ENCODE data around the gene LRIG2.
"Not testable (repeated sequence)": the region's sequence is repeated elsewhere in the genome, so short reads cannot be mapped to it uniquely, and the experiment has no call there.

LRIG2 gene

DNA sequence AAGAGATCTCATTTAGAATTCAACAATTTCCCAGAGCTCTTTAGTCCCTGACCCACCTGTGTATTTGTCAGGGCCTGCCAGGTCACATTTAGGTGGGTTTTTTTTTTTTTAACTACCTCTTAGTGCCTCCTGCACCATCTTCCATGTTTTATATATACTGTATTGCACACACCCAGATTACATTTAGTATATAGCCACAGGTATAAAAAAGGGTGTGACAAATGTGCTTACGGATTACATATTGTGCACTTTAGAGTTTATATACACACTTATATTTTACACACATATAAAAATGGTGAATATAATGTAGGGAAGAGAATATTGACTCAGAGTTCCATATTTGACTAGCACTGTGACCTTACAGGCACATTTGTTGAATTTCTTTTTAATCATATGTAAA, 17.4 kb upstream of the LRIG2 start:
- H2BK120ac ChIP-seq (ENCODE audit: low read depth, low read length), result no peak overlapping the region
- no peak overlapping the region for H3K27ac ChIP-seq (replicated peaks; ENCODE audit: low read length)
- no peaks in the 10 kb centered on the region for H3K36me3 ChIP-seq (replicated peaks in 1 of 2; ENCODE audit: control insufficient read depth in 2 of 2, insufficient read depth in 2 of 2, low read length in 2 of 2)
- DNase-seq (ENCODE audit: low spot score), result no peak
- H2AFZ ChIP-seq (ENCODE audit: low read length), result no peak overlapping the region
- H3K4me2 ChIP-seq (ENCODE audit: insufficient read depth, low read length, poor library complexity, severe bottlenecking), result no peak overlapping the region
- H3K23ac ChIP-seq (ENCODE audit: low read depth, low read length, poor library complexity), result no peak overlapping the region
- no peak overlapping the region for H2BK12ac ChIP-seq (ENCODE audit: low read length)
- no peak overlapping the region for H2AK5ac ChIP-seq (ENCODE audit: low read depth, low read length)
- no peak overlapping the region for H3K4ac ChIP-seq (ENCODE audit: low read length)
- no peak overlapping the region for H2BK15ac ChIP-seq (ENCODE audit: low read length)
- H3K14ac ChIP-seq (ENCODE audit: low read length), result no peak overlapping the region
- H3K9me3 ChIP-seq (replicated peaks in 1 of 2; ENCODE audit: control insufficient read depth in 2 of 2, insufficient read depth in 1 of 2, low read depth in 1 of 2, low read length in 2 of 2), result no peaks in the 10 kb centered on the region
- no peaks in the 10 kb centered on the region for H3K79me1 ChIP-seq (ENCODE audit: low read depth, low read length)
- H3K9ac ChIP-seq (ENCODE audit: low read depth, low read length, poor library complexity), result no peak overlapping the region
- H3K18ac ChIP-seq (ENCODE audit: low read length), result no peak overlapping the region
- no peak overlapping the region for H4K91ac ChIP-seq (ENCODE audit: low read depth, low read length, poor library complexity)
- no peak overlapping the region for H4K8ac ChIP-seq (ENCODE audit: low read depth, low read length)
- peaks cover 16 to 27% of the 10 kb centered on the region in 2 donors for H3K4me1 ChIP-seq (ENCODE audit: control insufficient read depth in 2 of 2, insufficient read depth in 1 of 2, low read depth in 1 of 2, low read length in 2 of 2)
- no CpG with 5 or more reads among the region's 1 CpG for WGBS, 2 donors (ENCODE audit: extremely low coverage in 2 of 2, insufficient read length in 2 of 2, insufficient replicate concordance in 1 of 2)
- no peaks in the 10 kb centered on the region for H3K27me3 ChIP-seq (ENCODE audit: control insufficient read depth in 3 of 3, insufficient read depth in 3 of 3, low read depth in 1 of 3, low read length in 3 of 3)
- no peak overlapping the region for H2BK5ac ChIP-seq (ENCODE audit: low read length)
- H3K4me3 ChIP-seq (ENCODE audit: low read length in 2 of 2), result no peak overlapping the region

DNA sequence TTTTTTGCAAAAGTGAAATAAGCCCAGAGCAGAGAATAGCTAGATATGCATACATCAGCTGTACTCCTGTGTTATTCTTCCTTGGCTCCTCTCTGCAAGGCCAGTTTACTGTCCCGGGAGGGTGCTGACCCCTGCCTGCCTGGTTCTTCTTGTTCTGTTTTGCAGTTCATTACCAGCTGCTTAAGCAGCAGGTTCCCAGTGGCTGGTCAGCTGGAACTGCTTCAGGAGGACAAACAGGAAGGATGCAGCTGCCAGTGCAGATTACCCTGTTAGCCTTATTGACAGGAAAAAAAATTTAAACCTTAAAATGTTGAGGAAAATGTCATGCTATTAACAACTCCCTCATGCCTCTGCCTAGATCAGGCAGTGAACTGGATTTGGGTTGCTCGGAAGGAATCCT, 16.0 kb upstream of the LRIG2 start:
- peak overlapping the region; percentile 50 for H2AFZ ChIP-seq (ENCODE audit: low read length)
- H2BK120ac ChIP-seq (ENCODE audit: low read depth, low read length), result no peak overlapping the region
- no peak overlapping the region for H2BK5ac ChIP-seq (ENCODE audit: low read length)
- no peak overlapping the region for H3K18ac ChIP-seq (ENCODE audit: low read length)
- H3K9me3 ChIP-seq (replicated peaks in 1 of 2; ENCODE audit: control insufficient read depth in 2 of 2, insufficient read depth in 1 of 2, low read depth in 1 of 2, low read length in 2 of 2), result no peaks in the 10 kb centered on the region
- H4K8ac ChIP-seq (ENCODE audit: low read depth, low read length), result no peak overlapping the region
- H4K91ac ChIP-seq (ENCODE audit: low read depth, low read length, poor library complexity), result no peak overlapping the region
- no peak overlapping the region for H3K4me2 ChIP-seq (ENCODE audit: insufficient read depth, low read length, poor library complexity, severe bottlenecking)
- no peak for DNase-seq (ENCODE audit: low spot score)
- H3K14ac ChIP-seq (ENCODE audit: low read length), result no peak overlapping the region
- WGBS, 2 donors (ENCODE audit: extremely low coverage in 2 of 2, insufficient read length in 2 of 2, insufficient replicate concordance in 1 of 2), result no CpG with 5 or more reads among the region's 2 CpGs
- H3K27ac ChIP-seq (replicated peaks; ENCODE audit: low read length), result no peak overlapping the region
- H2BK15ac ChIP-seq (ENCODE audit: low read length), result no peak overlapping the region
- no peak overlapping the region for H2BK12ac ChIP-seq (ENCODE audit: low read length)
- no peak overlapping the region for H3K23ac ChIP-seq (ENCODE audit: low read depth, low read length, poor library complexity)
- no peak overlapping the region for H3K9ac ChIP-seq (ENCODE audit: low read depth, low read length, poor library complexity)
- no peaks in the 10 kb centered on the region for H3K36me3 ChIP-seq (replicated peaks in 1 of 2; ENCODE audit: control insufficient read depth in 2 of 2, insufficient read depth in 2 of 2, low read length in 2 of 2)
- H2AK5ac ChIP-seq (ENCODE audit: low read depth, low read length), result no peak overlapping the region
- H3K79me1 ChIP-seq (ENCODE audit: low read depth, low read length), result no peaks in the 10 kb centered on the region
- H3K4ac ChIP-seq (ENCODE audit: low read length), result no peak overlapping the region
- no peaks in the 10 kb centered on the region for H3K27me3 ChIP-seq (ENCODE audit: control insufficient read depth in 3 of 3, insufficient read depth in 3 of 3, low read depth in 1 of 3, low read length in 3 of 3)
- H3K4me3 ChIP-seq (ENCODE audit: low read length in 2 of 2), result no peak overlapping the region
- H3K4me1 ChIP-seq (ENCODE audit: control insufficient read depth in 2 of 2, insufficient read depth in 1 of 2, low read depth in 1 of 2, low read length in 2 of 2), result peaks cover 16 to 27% of the 10 kb centered on the region in 2 donors

DNA sequence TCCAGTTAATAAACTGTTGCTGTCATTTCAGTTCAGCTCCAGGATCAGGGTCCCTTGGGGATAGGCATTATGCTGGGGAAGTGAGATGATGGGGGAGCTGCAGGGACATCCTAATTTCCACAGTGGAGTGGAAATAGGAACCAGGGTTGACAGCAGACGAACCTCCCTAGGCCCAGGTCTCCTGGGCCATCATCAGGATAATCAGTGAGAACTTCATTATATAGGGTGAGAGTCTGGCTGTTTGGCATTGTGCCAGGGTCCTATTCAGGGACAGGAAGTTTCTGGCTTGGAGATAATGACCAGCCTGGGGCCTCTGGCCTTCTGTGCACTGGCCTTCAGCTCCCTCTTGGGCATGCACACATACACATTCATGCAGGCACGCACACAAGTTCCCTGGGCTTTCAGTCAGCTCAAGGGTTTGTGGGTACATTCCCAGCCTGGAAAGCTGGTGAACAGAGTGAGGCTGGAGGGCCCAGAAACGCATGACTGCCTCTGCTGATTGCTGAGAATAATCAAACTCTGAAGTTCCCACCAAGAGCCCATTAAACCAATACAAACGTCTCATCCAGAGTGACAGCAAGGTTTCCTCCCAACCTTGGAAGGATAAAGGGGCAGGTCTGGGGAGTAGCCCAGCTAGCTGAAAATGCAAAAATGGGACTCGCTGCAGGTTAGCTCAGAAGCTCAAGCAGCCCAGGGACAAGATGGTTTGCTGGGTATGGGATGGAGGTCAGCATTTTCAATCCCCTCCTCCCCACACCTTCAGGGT, 13.9 kb upstream of the LRIG2 start:
- no peaks in the 10 kb centered on the region for H3K9me3 ChIP-seq (replicated peaks in 1 of 2; ENCODE audit: control insufficient read depth in 2 of 2, insufficient read depth in 1 of 2, low read depth in 1 of 2, low read length in 2 of 2)
- peaks cover 14 to 26% of the 10 kb centered on the region in 2 donors for H3K4me1 ChIP-seq (ENCODE audit: control insufficient read depth in 2 of 2, insufficient read depth in 1 of 2, low read depth in 1 of 2, low read length in 2 of 2)
- no peak overlapping the region for H2BK12ac ChIP-seq (ENCODE audit: low read length)
- no peak overlapping the region for H2BK15ac ChIP-seq (ENCODE audit: low read length)
- no peaks in the 10 kb centered on the region for H3K79me1 ChIP-seq (ENCODE audit: low read depth, low read length)
- no peak overlapping the region for H3K23ac ChIP-seq (ENCODE audit: low read depth, low read length, poor library complexity)
- H3K9ac ChIP-seq (ENCODE audit: low read depth, low read length, poor library complexity), result no peak overlapping the region
- H3K4ac ChIP-seq (ENCODE audit: low read length), result no peak overlapping the region
- WGBS, 2 donors (ENCODE audit: extremely low coverage in 2 of 2, insufficient read length in 2 of 2, insufficient replicate concordance in 1 of 2), result no CpG with 5 or more reads among the region's 5 CpGs
- H4K8ac ChIP-seq (ENCODE audit: low read depth, low read length), result no peak overlapping the region
- H3K4me2 ChIP-seq (ENCODE audit: insufficient read depth, low read length, poor library complexity, severe bottlenecking), result no peak overlapping the region
- no peak overlapping the region for H4K91ac ChIP-seq (ENCODE audit: low read depth, low read length, poor library complexity)
- no peak overlapping the region for H2BK120ac ChIP-seq (ENCODE audit: low read depth, low read length)
- no peaks in the 10 kb centered on the region for H3K27me3 ChIP-seq (ENCODE audit: control insufficient read depth in 3 of 3, insufficient read depth in 3 of 3, low read depth in 1 of 3, low read length in 3 of 3)
- no peak overlapping the region for H3K4me3 ChIP-seq (ENCODE audit: low read length in 2 of 2)
- peak overlapping the region; percentile 82 for H3K27ac ChIP-seq (replicated peaks; ENCODE audit: low read length)
- no peaks in the 10 kb centered on the region for H3K36me3 ChIP-seq (replicated peaks in 1 of 2; ENCODE audit: control insufficient read depth in 2 of 2, insufficient read depth in 2 of 2, low read length in 2 of 2)
- no peak overlapping the region for H2AK5ac ChIP-seq (ENCODE audit: low read depth, low read length)
- H3K14ac ChIP-seq (ENCODE audit: low read length), result no peak overlapping the region
- DNase-seq (ENCODE audit: low spot score), result no peak
- H2AFZ ChIP-seq (ENCODE audit: low read length), result peak overlapping the region; percentile 65
- no peak overlapping the region for H2BK5ac ChIP-seq (ENCODE audit: low read length)
- H3K18ac ChIP-seq (ENCODE audit: low read length), result peak overlapping the region; percentile 21

- H3K4me1 ChIP-seq (ENCODE audit: control insufficient read depth in 2 of 2, insufficient read depth in 1 of 2, low read depth in 1 of 2, low read length in 2 of 2), result peaks cover 12% of the 10 kb centered on the region in 2 donors
- WGBS, 2 donors (ENCODE audit: extremely low coverage in 2 of 2, insufficient read length in 2 of 2, insufficient replicate concordance in 1 of 2), result no CpG with 5 or more reads among the region's 35 CpGs
- H3K23ac ChIP-seq (ENCODE audit: low read depth, low read length, poor library complexity); H3K4me2 ChIP-seq (ENCODE audit: insufficient read depth, low read length, poor library complexity, severe bottlenecking); H4K91ac ChIP-seq (ENCODE audit: low read depth, low read length, poor library complexity); H3K9me3 ChIP-seq (replicated peaks in 1 of 2; ENCODE audit: control insufficient read depth in 2 of 2, insufficient read depth in 1 of 2, low read depth in 1 of 2, low read length in 2 of 2); H3K36me3 ChIP-seq (replicated peaks in 1 of 2; ENCODE audit: control insufficient read depth in 2 of 2, insufficient read depth in 2 of 2, low read length in 2 of 2); H2AFZ ChIP-seq (ENCODE audit: low read length); H2BK5ac ChIP-seq (ENCODE audit: low read length); H3K14ac ChIP-seq (ENCODE audit: low read length); DNase-seq (ENCODE audit: low spot score); H3K27ac ChIP-seq (replicated peaks; ENCODE audit: low read length); H2BK120ac ChIP-seq (ENCODE audit: low read depth, low read length); H3K79me1 ChIP-seq (ENCODE audit: low read depth, low read length); H2BK15ac ChIP-seq (ENCODE audit: low read length); H2BK12ac ChIP-seq (ENCODE audit: low read length); H3K9ac ChIP-seq (ENCODE audit: low read depth, low read length, poor library complexity); H3K4ac ChIP-seq (ENCODE audit: low read length); H3K4me3 ChIP-seq (ENCODE audit: low read length in 2 of 2); H2AK5ac ChIP-seq (ENCODE audit: low read depth, low read length); H3K18ac ChIP-seq (ENCODE audit: low read length); H4K8ac ChIP-seq (ENCODE audit: low read depth, low read length); H3K27me3 ChIP-seq (ENCODE audit: control insufficient read depth in 3 of 3, insufficient read depth in 3 of 3, low read depth in 1 of 3, low read length in 3 of 3): not testable (repeated sequence)
Measured at GRCh38 chr1:113063456-113063855, 9.5 kb upstream of the LRIG2 start.
